Measurements from ENCODE around the gene RARRES1.

DNA sequence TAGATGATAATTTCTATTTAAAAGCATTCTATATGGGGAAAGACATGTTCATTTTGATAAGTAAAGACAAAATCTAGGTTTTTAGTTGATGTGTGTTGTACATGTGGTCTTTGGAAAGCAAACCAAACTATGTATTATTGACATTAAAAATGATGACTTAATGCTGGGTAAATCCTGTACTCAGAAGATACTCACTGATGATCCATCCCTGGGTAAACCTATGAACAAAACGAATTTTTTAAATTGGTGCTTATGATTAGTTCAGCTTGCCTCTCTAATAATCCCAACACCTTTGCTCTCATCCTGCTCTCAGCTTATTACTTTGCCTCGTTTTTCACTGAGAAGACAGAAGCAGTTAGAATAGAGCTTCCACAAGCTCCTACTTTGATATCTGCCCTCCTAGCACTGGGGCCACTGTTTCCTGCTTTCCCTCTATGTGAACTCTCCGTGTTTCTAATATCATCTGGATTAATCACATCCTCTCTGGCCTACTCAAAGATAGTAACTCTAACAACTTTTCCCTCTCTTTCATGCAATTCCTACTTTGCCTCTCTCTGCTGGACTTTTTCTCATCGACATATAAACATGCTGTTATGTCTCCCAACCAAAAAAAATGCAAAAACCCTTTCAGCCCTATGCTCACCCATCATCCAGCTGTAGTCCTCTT lies 29.3 kb downstream of the RARRES1 start:
- TF ChIP-seq GABPB1 (CRISPR knock-in tag; IDR thresholded peaks at IDR 0.05): no peak
- TF ChIP-seq, protein P1, sequence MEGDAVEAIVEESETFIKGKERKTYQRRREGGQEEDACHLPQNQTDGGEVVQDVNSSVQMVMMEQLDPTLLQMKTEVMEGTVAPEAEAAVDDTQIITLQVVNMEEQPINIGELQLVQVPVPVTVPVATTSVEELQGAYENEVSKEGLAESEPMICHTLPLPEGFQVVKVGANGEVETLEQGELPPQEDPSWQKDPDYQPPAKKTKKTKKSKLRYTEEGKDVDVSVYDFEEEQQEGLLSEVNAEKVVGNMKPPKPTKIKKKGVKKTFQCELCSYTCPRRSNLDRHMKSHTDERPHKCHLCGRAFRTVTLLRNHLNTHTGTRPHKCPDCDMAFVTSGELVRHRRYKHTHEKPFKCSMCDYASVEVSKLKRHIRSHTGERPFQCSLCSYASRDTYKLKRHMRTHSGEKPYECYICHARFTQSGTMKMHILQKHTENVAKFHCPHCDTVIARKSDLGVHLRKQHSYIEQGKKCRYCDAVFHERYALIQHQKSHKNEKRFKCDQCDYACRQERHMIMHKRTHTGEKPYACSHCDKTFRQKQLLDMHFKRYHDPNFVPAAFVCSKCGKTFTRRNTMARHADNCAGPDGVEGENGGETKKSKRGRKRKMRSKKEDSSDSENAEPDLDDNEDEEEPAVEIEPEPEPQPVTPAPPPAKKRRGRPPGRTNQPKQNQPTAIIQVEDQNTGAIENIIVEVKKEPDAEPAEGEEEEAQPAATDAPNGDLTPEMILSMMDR (IDR thresholded peaks at IDR 0.05): no peak
- TF ChIP-seq, protein P2, sequence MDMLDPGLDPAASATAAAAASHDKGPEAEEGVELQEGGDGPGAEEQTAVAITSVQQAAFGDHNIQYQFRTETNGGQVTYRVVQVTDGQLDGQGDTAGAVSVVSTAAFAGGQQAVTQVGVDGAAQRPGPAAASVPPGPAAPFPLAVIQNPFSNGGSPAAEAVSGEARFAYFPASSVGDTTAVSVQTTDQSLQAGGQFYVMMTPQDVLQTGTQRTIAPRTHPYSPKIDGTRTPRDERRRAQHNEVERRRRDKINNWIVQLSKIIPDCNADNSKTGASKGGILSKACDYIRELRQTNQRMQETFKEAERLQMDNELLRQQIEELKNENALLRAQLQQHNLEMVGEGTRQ (CRISPR knock-in tag; IDR thresholded peaks at IDR 0.05): no peak
- TF ChIP-seq, protein P3, sequence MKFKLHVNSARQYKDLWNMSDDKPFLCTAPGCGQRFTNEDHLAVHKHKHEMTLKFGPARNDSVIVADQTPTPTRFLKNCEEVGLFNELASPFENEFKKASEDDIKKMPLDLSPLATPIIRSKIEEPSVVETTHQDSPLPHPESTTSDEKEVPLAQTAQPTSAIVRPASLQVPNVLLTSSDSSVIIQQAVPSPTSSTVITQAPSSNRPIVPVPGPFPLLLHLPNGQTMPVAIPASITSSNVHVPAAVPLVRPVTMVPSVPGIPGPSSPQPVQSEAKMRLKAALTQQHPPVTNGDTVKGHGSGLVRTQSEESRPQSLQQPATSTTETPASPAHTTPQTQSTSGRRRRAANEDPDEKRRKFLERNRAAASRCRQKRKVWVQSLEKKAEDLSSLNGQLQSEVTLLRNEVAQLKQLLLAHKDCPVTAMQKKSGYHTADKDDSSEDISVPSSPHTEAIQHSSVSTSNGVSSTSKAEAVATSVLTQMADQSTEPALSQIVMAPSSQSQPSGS (CRISPR knock-in tag; IDR thresholded peaks at IDR 0.05; ENCODE audit: borderline replicate concordance, low read depth): no peak
- TF ChIP-seq NR3C1 (CRISPR knock-in tag; conservative IDR thresholded peaks at IDR 0.05; ENCODE audit: low read depth): no peak
